ENCODE measurements around the gene SNX10. TPM values are rescaled to one million over a fixed set of nuclear protein-coding genes. Genes with fewer than 3 reads are reported as not detected.

SNX10 gene
- total RNA-seq, 2 experiments from 2014 or later = 43.1 to 44.1 TPM

DNA sequence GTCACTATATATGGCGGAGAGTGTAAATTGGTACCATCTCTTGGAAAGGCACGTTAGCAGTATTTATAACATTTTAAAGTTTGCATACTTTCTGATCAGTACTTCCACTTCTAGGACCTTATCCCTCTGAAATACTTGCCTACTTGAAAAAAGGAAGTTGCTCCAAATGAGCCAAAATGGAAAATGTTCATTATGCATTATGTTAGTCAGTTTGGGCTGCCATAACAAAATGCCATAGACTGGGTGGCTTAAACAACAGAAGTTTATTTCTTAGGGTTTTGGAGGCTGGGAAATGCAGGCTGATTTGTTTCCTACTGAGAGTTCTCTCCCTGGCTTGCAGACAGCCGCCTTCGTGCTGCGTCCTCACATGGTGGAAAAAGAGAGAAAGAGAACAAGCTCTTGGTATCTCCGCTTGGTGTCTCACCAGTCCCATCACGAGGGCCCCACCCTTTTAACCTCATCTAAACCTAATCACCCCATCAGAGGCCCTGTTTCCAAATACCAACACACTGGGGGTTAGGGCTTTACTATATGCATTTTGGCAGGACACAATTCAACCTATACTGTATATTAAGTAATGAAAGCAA is 6.9 kb downstream of the SNX10 start:
- intact Hi-C loops (cut with micrococcal nuclease) = loop anchor here (10.0 kb wide), 3 partner anchors 366 to 856 kb away; partner anchors contain the start of genes HOXA3, HOXA7 and SKAP2
- Mint-ChIP-seq H3K36me3 (peaks cover 11% of the 10 kb centered on the region), H3K4me1 (ENCODE audit: low read depth) (peaks cover 16% of the 10 kb centered on the region), H3K4me3 (no peak overlapping the region), H3K27me3 (no peaks in the 10 kb centered on the region), H3K9me3 (no peaks in the 10 kb centered on the region), H3K27ac (no peak overlapping the region)
- POLR2A ChIA-PET = no interaction called here
- DNase-seq = no peak
- CTCF ChIA-PET = no interaction called here

GRCh38 chr7:26305090-26305868 is 13.6 kb downstream of the SNX10 start:
- DNase-seq = peak; percentile 32
- H3K4me1 Mint-ChIP-seq (ENCODE audit: low read depth) = peaks cover 12% of the 10 kb centered on the region
- H3K9me3 Mint-ChIP-seq = no peaks in the 10 kb centered on the region
- H3K36me3 Mint-ChIP-seq = peaks cover 9% of the 10 kb centered on the region
- H3K27me3 Mint-ChIP-seq = no peaks in the 10 kb centered on the region
- no peak overlapping the region for H3K4me3 Mint-ChIP-seq
- intact Hi-C loops (cut with micrococcal nuclease) = no loop called here
- H3K27ac Mint-ChIP-seq = no peak overlapping the region
- ChIA-PET POLR2A (interaction anchor here (0.6 kb wide), 1 partner anchor 125 kb away, joined by 3 read pairs; no protein-coding TSS in a partner anchor), CTCF (interaction anchor here (1.3 kb wide), 1 partner anchor 60 kb away, joined by 3 read pairs; no protein-coding TSS in a partner anchor)

DNA sequence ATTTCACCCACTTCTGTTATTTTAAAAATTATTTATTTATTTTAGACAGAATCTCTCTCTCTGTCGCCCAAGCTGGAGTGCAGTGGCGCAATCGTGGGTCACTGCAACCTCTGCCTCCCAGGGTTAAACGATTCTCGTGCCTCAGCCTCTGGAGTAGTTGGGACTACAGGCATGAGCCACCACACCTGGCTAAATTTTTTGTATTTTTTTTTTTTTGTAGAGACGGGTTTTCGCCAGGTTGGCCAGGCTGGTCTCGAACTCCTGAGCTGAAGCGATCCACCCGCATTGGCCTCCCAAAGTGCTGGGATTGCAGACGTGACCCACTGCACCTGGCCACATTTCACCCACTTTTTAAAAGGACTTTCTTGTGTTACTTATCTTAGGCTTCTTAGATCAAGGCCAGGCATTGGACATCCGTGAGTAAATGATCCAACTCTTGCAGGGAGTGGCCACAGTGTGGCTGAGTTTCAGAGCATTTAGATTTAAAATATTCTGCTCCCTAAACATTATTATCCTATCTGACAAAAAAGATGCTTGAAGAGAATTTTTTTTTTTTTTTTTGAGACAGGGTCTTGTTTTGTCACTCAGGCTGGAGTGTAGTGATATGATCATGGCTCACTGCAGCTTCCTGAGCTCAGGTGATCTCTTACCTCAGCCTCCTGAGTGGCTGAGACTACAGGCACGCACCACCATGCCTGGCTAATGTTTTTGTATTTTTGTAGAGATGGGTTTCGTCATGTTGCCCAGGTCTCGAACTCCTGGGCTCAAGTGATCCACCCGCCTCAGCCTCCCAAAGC is 14.4 kb downstream of the SNX10 start:
- ChIA-PET POLR2A (interaction anchor here (0.6 kb wide), 1 partner anchor 126 kb away, joined by 3 read pairs; no protein-coding TSS in a partner anchor), CTCF (interaction anchor here (1.3 kb wide), 1 partner anchor 60 kb away, joined by 3 read pairs; no protein-coding TSS in a partner anchor)
- Mint-ChIP-seq H3K27ac (no peak overlapping the region), H3K4me3 (no peak overlapping the region), H3K4me1 (ENCODE audit: low read depth) (peaks cover 12% of the 10 kb centered on the region), H3K36me3 (peaks cover 9% of the 10 kb centered on the region), H3K27me3 (no peaks in the 10 kb centered on the region), H3K9me3 (no peaks in the 10 kb centered on the region)
- intact Hi-C loops (cut with micrococcal nuclease) = no loop called here
- DNase-seq = no peak

DNA sequence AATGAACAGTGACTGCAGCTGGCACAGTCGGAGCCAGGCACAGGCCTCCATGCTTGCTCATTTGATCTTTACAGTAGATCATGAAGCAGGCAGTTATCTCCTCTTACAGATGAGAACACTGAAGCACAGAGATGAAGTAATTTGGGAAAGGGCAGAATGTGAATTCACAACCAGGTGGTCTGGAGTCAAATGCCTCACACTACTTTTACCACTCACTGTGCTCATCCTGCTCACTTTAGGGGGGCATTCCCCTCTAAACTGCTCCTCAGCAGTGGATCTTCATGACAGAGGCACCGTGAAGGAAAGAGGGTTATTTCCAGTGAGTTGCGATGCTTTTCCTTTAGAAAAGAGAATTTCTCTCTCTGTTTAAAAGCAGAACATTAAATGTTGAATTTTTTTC is 15.1 kb downstream of the SNX10 start:
- Mint-ChIP-seq H3K9me3 (no peaks in the 10 kb centered on the region), H3K27ac (peak overlapping the region; percentile 33), H3K4me3 (no peak overlapping the region), H3K4me1 (ENCODE audit: low read depth) (peaks cover 12% of the 10 kb centered on the region), H3K27me3 (no peaks in the 10 kb centered on the region), H3K36me3 (peaks cover 9% of the 10 kb centered on the region)
- CTCF ChIA-PET = no interaction called here
- intact Hi-C loops (cut with micrococcal nuclease) = no loop called here
- DNase-seq = no peak
- POLR2A ChIA-PET = no interaction called here

GRCh38 chr7:26307226-26307625 is 15.6 kb downstream of the SNX10 start:
- Mint-ChIP-seq H3K4me1 (ENCODE audit: low read depth) (peaks cover 12% of the 10 kb centered on the region), H3K27ac (peak overlapping the region; percentile 33), H3K27me3 (no peaks in the 10 kb centered on the region), H3K4me3 (no peak overlapping the region), H3K9me3 (no peaks in the 10 kb centered on the region), H3K36me3 (peaks cover 9% of the 10 kb centered on the region)
- DNase-seq = no peak
- POLR2A ChIA-PET = no interaction called here
- intact Hi-C loops (cut with micrococcal nuclease) = no loop called here
- CTCF ChIA-PET = no interaction called here

- Mint-ChIP-seq H3K4me3 (no peak overlapping the region), H3K4me1 (ENCODE audit: low read depth) (peaks cover 12% of the 10 kb centered on the region), H3K36me3 (peaks cover 9% of the 10 kb centered on the region), H3K27me3 (no peaks in the 10 kb centered on the region), H3K9me3 (no peaks in the 10 kb centered on the region), H3K27ac (no peak overlapping the region)
- POLR2A ChIA-PET = no interaction called here
- CTCF ChIA-PET = no interaction called here
- intact Hi-C loops (cut with micrococcal nuclease) = no loop called here
- no peak for DNase-seq
These were observed 16.1 kb downstream of the SNX10 start for GRCh38 chr7:26307791-26308190.

DNA sequence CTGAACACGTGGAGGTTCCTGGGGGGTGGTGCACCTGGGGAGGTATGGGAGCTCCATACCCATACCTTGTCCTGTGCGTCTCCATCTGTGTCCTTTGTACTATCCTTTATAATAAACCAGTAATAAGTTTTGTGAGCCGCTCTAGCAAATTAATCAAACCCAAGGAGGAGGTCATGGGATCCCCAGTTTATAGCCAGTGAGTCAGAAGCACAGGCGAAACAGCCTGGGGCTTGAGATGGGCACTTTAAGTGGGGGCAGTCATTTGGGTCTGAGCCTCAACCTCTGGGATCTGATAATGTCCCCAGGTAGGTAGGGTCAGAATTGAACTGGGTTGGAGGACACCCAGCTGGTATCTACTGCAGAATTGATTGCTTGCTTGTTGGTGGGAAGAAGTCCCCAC is 16.9 kb downstream of the SNX10 start:
- POLR2A ChIA-PET = no interaction called here
- H3K27ac Mint-ChIP-seq = no peak overlapping the region
- no peaks in the 10 kb centered on the region for H3K9me3 Mint-ChIP-seq
- no peaks in the 10 kb centered on the region for H3K27me3 Mint-ChIP-seq
- intact Hi-C loops (cut with micrococcal nuclease) = no loop called here
- peaks cover 9% of the 10 kb centered on the region for H3K36me3 Mint-ChIP-seq
- H3K4me3 Mint-ChIP-seq = no peak overlapping the region
- H3K4me1 Mint-ChIP-seq (ENCODE audit: low read depth) = peaks cover 12% of the 10 kb centered on the region
- no peak for DNase-seq
- CTCF ChIA-PET = no interaction called here

DNA sequence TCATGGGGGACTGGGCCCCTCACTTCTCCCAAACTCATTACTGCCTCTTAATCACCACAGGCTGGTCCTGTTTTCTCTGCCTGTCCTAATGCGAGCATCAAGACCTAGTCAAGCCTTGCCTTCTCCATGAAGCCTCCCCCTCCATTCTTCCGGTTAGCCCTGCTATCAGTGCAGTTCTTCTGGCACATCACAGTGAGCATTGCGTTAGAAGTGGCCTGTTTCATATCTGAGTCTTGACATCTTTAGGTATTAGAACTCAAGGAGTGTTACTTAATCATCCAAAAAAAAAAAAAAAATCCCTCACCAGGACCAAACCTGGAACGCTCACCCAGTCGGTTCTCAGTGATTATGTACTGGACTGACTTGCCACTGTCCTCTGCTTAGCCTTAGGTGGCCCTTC is 17.4 kb downstream of the SNX10 start:
- Mint-ChIP-seq H3K27me3 (no peaks in the 10 kb centered on the region), H3K4me3 (no peak overlapping the region), H3K36me3 (peaks cover 9% of the 10 kb centered on the region), H3K4me1 (ENCODE audit: low read depth) (peaks cover 12% of the 10 kb centered on the region), H3K27ac (no peak overlapping the region), H3K9me3 (no peaks in the 10 kb centered on the region)
- POLR2A ChIA-PET = no interaction called here
- no peak for DNase-seq
- CTCF ChIA-PET = interaction anchor here (0.5 kb wide), 1 partner anchor 30 kb away, joined by 3 read pairs; no protein-coding TSS in a partner anchor
- intact Hi-C loops (cut with micrococcal nuclease) = no loop called here

GRCh38 chr7:26311798-26312197 is 20.1 kb downstream of the SNX10 start:
- Mint-ChIP-seq H3K36me3 (peaks cover 9% of the 10 kb centered on the region), H3K4me3 (no peak overlapping the region), H3K4me1 (ENCODE audit: low read depth) (peaks cover 5% of the 10 kb centered on the region), H3K9me3 (no peaks in the 10 kb centered on the region), H3K27me3 (no peaks in the 10 kb centered on the region), H3K27ac (no peak overlapping the region)
- no peak for DNase-seq
- ChIA-PET POLR2A (no interaction called here), CTCF (no interaction called here)
- intact Hi-C loops (cut with micrococcal nuclease) = no loop called here

DNA sequence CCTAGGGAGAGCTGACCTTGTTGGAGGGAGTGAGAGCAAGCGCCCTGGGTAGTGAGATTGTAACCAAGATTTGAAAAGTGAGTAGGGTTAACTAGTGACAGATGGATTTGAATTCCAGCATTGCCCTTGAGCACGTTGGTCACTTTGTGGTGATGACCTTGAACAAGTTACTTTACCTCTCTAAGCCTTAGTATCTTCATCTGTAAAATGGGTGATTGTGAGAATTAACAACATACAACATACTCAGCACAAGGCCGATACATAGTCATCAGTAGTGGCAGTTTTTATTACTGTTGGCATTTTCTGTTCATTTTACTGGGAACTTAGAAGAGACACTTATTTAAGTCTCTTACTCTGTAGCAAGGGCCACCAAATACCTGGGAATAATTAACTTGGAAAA is 25.5 kb downstream of the SNX10 start:
- CTCF ChIA-PET = no interaction called here
- H3K4me1 Mint-ChIP-seq (ENCODE audit: low read depth) = no peaks in the 10 kb centered on the region
- intact Hi-C loops (cut with micrococcal nuclease) = no loop called here

DNA sequence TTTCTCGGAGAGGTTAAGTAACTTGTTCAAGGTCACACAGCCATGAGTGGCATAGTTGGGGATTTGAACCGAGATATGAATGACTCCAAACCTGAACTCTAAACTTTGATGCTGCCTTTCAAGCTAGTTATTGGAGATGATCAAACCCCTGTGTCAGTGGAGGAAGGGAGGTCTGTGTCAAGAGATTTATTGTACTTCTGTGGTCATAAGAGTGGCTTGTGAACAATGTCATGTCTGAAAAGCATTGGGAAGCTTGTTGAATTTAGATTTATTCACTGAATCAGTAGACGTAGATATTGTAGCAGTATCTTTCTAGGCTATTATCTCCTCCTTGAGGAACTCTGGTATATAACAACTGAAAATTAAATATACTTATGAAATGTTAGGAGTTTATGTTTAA is 27.3 kb downstream of the SNX10 start:
- CTCF ChIA-PET = interaction anchor here (1.1 to 2.3 kb wide), 4 partner anchors 22 to 228 kb away, joined by 4 to 10 read pairs (median 4); no protein-coding TSS in a partner anchor
- H3K27ac Mint-ChIP-seq = no peak overlapping the region

More for the DNA sequence above, 25.5 kb downstream of the SNX10 start:
- POLR2A ChIA-PET = no interaction called here
- no peak for DNase-seq
- no peak overlapping the region for H3K4me3 Mint-ChIP-seq
- no peaks in the 10 kb centered on the region for H3K27me3 Mint-ChIP-seq
- H3K36me3 Mint-ChIP-seq = peaks cover 4% of the 10 kb centered on the region
- H3K9me3 Mint-ChIP-seq = no peaks in the 10 kb centered on the region
- H3K27ac Mint-ChIP-seq = no peak overlapping the region

GRCh38 chr7:26319636-26320035 is 28.0 kb downstream of the SNX10 start:
- peaks cover 4% of the 10 kb centered on the region for H3K36me3 Mint-ChIP-seq
- intact Hi-C loops (cut with micrococcal nuclease) = no loop called here
- no peaks in the 10 kb centered on the region for H3K9me3 Mint-ChIP-seq
- H3K4me3 Mint-ChIP-seq = no peak overlapping the region
- ChIA-PET POLR2A (no interaction called here), CTCF (interaction anchor here (1.1 to 2.3 kb wide), 2 partner anchors 47 to 50 kb away, joined by 4 to 10 read pairs; no protein-coding TSS in a partner anchor)
- H3K27ac Mint-ChIP-seq = no peak overlapping the region
- H3K27me3 Mint-ChIP-seq = no peaks in the 10 kb centered on the region
- H3K4me1 Mint-ChIP-seq (ENCODE audit: low read depth) = no peaks in the 10 kb centered on the region
- DNase-seq = no peak

More for the DNA sequence above, 27.3 kb downstream of the SNX10 start:
- intact Hi-C loops (cut with micrococcal nuclease) = no loop called here
- H3K9me3 Mint-ChIP-seq = no peaks in the 10 kb centered on the region
- H3K36me3 Mint-ChIP-seq = peaks cover 4% of the 10 kb centered on the region
- no peaks in the 10 kb centered on the region for H3K4me1 Mint-ChIP-seq (ENCODE audit: low read depth)
- H3K27me3 Mint-ChIP-seq = no peaks in the 10 kb centered on the region
- POLR2A ChIA-PET = no interaction called here
- DNase-seq = no peak
- no peak overlapping the region for H3K4me3 Mint-ChIP-seq

Measured in activated CD4-positive, alpha-beta memory T cell treated with anti-CD3 and anti-CD28 coated beads for 36 hours (primary cell).